ENCODE data around the gene PAGE2.
"Not testable (repeated sequence)": the region's sequence is repeated elsewhere in the genome, so short reads cannot be mapped to it uniquely, and the experiment has no call there.

Gene PAGE2

GRCh38 chrX:55088795-55089489 is at the start of gene PAGE2:
TSS of gene PAGE2 (plus strand) at chrX:55089018. CDS start at chrX:55090021, 1,003 bp downstream.
- no peak for DNase-seq

- no peak for DNase-seq
These were observed 49.3 kb upstream of the PAGE2 start for GRCh38 chrX:55039471-55039870.

- no peak for DNase-seq
These were observed 47.3 kb upstream of the PAGE2 start for GRCh38 chrX:55041514-55041913.

GRCh38 chrX:55050599-55050998 is 38.2 kb upstream of the PAGE2 start:
- not testable (repeated sequence) for DNase-seq

GRCh38 chrX:55056820-55057674 is 31.8 kb upstream of the PAGE2 start:
- DNase-seq = no peak

- peak; percentile 45 for DNase-seq
These were observed 31.1 kb upstream of the PAGE2 start for GRCh38 chrX:55057675-55058249.

- not testable (repeated sequence) for DNase-seq
These were observed 21.6 kb upstream of the PAGE2 start for GRCh38 chrX:55067180-55067579.

- no peak for DNase-seq
These were observed 16.5 kb upstream of the PAGE2 start for GRCh38 chrX:55072286-55072685.

- DNase-seq = no peak
These were observed 13.9 kb upstream of the PAGE2 start, which contains the start of gene PAGE2B for GRCh38 chrX:55074851-55075467. TSS of gene PAGE2B (plus strand) at chrX:55075030. CDS start at chrX:55076042, 1,012 bp downstream.

GRCh38 chrX:55098691-55099090 is 9.9 kb downstream of the PAGE2 start:
- DNase-seq = no peak

- no peak for DNase-seq
These were observed 10.3 kb downstream of the PAGE2 start for GRCh38 chrX:55099162-55099561.

- DNase-seq = peak; percentile 11
These were observed 13.9 kb downstream of the PAGE2 start for GRCh38 chrX:55102754-55103153.

GRCh38 chrX:55107262-55107661 is 18.4 kb downstream of the PAGE2 start:
- DNase-seq = no peak

- no peak for DNase-seq
These were observed 19.1 kb downstream of the PAGE2 start for GRCh38 chrX:55107911-55108310.

- no peak for DNase-seq
These were observed 20.5 kb downstream of the PAGE2 start for GRCh38 chrX:55109306-55109705.

GRCh38 chrX:55111578-55112254 is 22.9 kb downstream of the PAGE2 start:
- DNase-seq = no peak

- DNase-seq = not testable (repeated sequence)
These were observed 27.8 kb downstream of the PAGE2 start for GRCh38 chrX:55116589-55116988.

- DNase-seq = no peak
These were observed 29.8 kb downstream of the PAGE2 start for GRCh38 chrX:55118574-55118973.

GRCh38 chrX:55119271-55119670 is 30.5 kb downstream of the PAGE2 start:
- DNase-seq = no peak

- DNase-seq = no peak
These were observed 30.9 kb downstream of the PAGE2 start for GRCh38 chrX:55119712-55120111.

GRCh38 chrX:55120761-55121358 is 32.0 kb downstream of the PAGE2 start:
- no peak for DNase-seq

- DNase-seq = no peak
These were observed 35.1 kb downstream of the PAGE2 start for GRCh38 chrX:55123900-55124299.

Data from suppressor macrophage treated with lipopolysaccharide for 4 hours (primary cell).